HCT116 (cell line): Measurements from ENCODE around the gene MAPRE3. TPM values are rescaled to one million over a fixed set of nuclear protein-coding genes. Genes with fewer than 3 reads are reported as not detected.
A peak's percentile ranks its signal among the peaks of the same experiment; 100 is the strongest.

Source experiments
- ATAC-seq: fragments of 200-7000 bp; cut with Tn5 transposase; 2 replicates; pipeline ENCODE4 v1.9.1; 2020; ENCODE audit warnings: mild to moderate bottlenecking, moderate library complexity
- BruUV-seq: library from RNA; stranded (reverse); fragments of 400-500 nt; replicated peaks from 2 replicates; lab custom pipeline; 2021; lab: Mats Ljungman, UMichigan
- CTCF ChIA-PET: fragments of 300-600 bp; sonication (Branson Sonifier 250); formaldehyde crosslinking; loops from one replicate; lab custom pipeline; 2021; ENCODE audit warnings: antibody characterized with exemption; lab: Charles Lee
- POLR2A ChIA-PET: fragments of 300-600, 350-600 bp; sonication (Branson Sonifier 250); formaldehyde crosslinking; loops from one replicate; lab custom pipeline; 2021; ENCODE audit warnings: antibody characterized with exemption; lab: Charles Lee
- RAD21 ChIA-PET, 2 experiments: fragments of 300-600 bp; sonication (Branson Sonifier 250); formaldehyde crosslinking; loops; one replicate each; lab custom pipeline; 2023; ENCODE audit warnings: low total read pairs in 2 of 2; ENCODE audit not compliant: uncharacterized antibody in 2 of 2, unreplicated experiment in 2 of 2, low non-redundant PET in 1 of 2; lab: Charles Lee
- DNase-seq: peaks from one replicate; pipeline ENCODE4 v3.0.0-alpha.2; 2010; ENCODE audit warnings: low read depth, low spot score
- H2AFZ ChIP-seq: fragments of 200-600 bp; shearing (Covaris generic), sonication (generic); 2 replicates; pipeline ENCODE4 v1.6.1; 2017; ENCODE audit warnings: low read depth, mixed run types, mixed read lengths, antibody characterized with exemption, low read length; ENCODE audit not compliant: poor library complexity, severe bottlenecking
- H3K27ac ChIP-seq: 2 replicates; pipeline ENCODE4 v1.5.1; 2012; ENCODE audit warnings: low read depth, low read length
- H3K27me3 ChIP-seq: fragments of 200-600 bp; sonication (generic); 2 replicates; pipeline ENCODE4 v1.6.1; 2016; ENCODE audit warnings: mixed run types, low read length, mixed read lengths; ENCODE audit not compliant: insufficient read depth
- H3K36me3 ChIP-seq, 2 experiments: fragments of 200-500 bp in 1 of 2; fragments of 200-600 bp in 1 of 2; sonication (Bioruptor generic) in 1 of 2; sonication (generic) in 1 of 2; 2 replicates each; pipeline versions ENCODE4 v1.5.1 to v1.6.1; 2014 to 2016; ENCODE audit warnings: low read length in 2 of 2, inconsistent platforms in 1 of 2, mixed read lengths in 1 of 2, mixed run types in 1 of 2; ENCODE audit not compliant: insufficient read depth in 2 of 2, control insufficient read depth in 1 of 2
- H3K4me1 ChIP-seq, 2 experiments: fragments of 200-600 bp in 1 of 2; sonication (generic) in 1 of 2; 2 replicates each; pipeline versions ENCODE4 v1.5.1 to v1.6.1; 2012 to 2017; ENCODE audit warnings: low read length in 2 of 2, inconsistent platforms in 1 of 2, mild to moderate bottlenecking in 1 of 2, mixed read lengths in 1 of 2, mixed run types in 1 of 2, moderate library complexity in 1 of 2; ENCODE audit not compliant: insufficient read depth in 2 of 2, control insufficient read depth in 1 of 2
- H3K4me2 ChIP-seq: fragments of 200-600 bp; sonication (generic); 2 replicates; pipeline ENCODE4 v1.6.1; 2017; ENCODE audit warnings: mixed run types, low read length, mixed read lengths
- H3K4me3 ChIP-seq, 2 experiments: fragments of 200-600 bp in 1 of 2; sonication (generic) in 1 of 2; replicated peaks in 1 of 2; 2 replicates each; pipeline ENCODE4 v1.5.1; 2011 to 2016; ENCODE audit warnings: low read length in 2 of 2, control low read depth in 1 of 2, low read depth in 1 of 2, mild to moderate bottlenecking in 1 of 2, mixed read lengths in 1 of 2, mixed run types in 1 of 2
- H3K79me2 ChIP-seq: fragments of 200-600 bp; sonication (generic); 2 replicates; pipeline ENCODE4 v1.6.1; 2017; ENCODE audit warnings: mild to moderate bottlenecking, mixed run types, low read length, moderate library complexity, mixed read lengths; ENCODE audit not compliant: insufficient read depth
- H3K9ac ChIP-seq: fragments of 200-600 bp; sonication (generic); 2 replicates; pipeline ENCODE4 v1.6.1; 2016; ENCODE audit warnings: low read length, mixed read lengths
- H3K9me2 ChIP-seq: fragments of 200-600 bp; sonication (generic), shearing (Covaris generic); 2 replicates; pipeline ENCODE4 v1.6.1; 2017; ENCODE audit warnings: mixed run types, mild to moderate bottlenecking, moderate library complexity; ENCODE audit not compliant: insufficient read depth
- H3K9me3 ChIP-seq, 2 experiments: fragments of 200-500 bp in 1 of 2; fragments of 200-600 bp in 1 of 2; sonication (Bioruptor generic) in 1 of 2; sonication (generic) in 1 of 2; 2 replicates each; pipeline ENCODE4 v1.6.1; 2014 to 2017; ENCODE audit warnings: low read length in 2 of 2, mixed read lengths in 2 of 2, inconsistent platforms in 1 of 2, low read depth in 1 of 2, mild to moderate bottlenecking in 1 of 2, mixed run types in 1 of 2, moderate library complexity in 1 of 2; ENCODE audit not compliant: control insufficient read depth in 1 of 2, insufficient read depth in 1 of 2
- H4K20me1 ChIP-seq: fragments of 200-600 bp; sonication (generic), shearing (Covaris generic); 2 replicates; pipeline ENCODE4 v1.6.1; 2017; ENCODE audit warnings: mixed run types, mild to moderate bottlenecking, moderate library complexity; ENCODE audit not compliant: insufficient read depth
- CBX3 ChIP-seq: IDR thresholded peaks from 2 replicates; pipeline ENCODE4 v1.6.1; 2012; ENCODE audit warnings: low read depth
- CEBPB ChIP-seq: IDR thresholded peaks from 2 replicates; pipeline ENCODE4 v1.6.1; 2012; ENCODE audit warnings: low read depth
- CTCF ChIP-seq, 3 experiments: fragments of 200-600 bp in 1 of 3; sonication (generic) in 1 of 3; IDR thresholded peaks in 2 of 3; conservative IDR thresholded peaks in 1 of 3; 2 replicates each; pipeline ENCODE4 v1.5.1; 2012 to 2017; ENCODE audit warnings: low read depth in 2 of 3, low read length in 2 of 3, antibody characterized with exemption in 1 of 3, borderline replicate concordance in 1 of 3, control low read depth in 1 of 3, mild to moderate bottlenecking in 1 of 3, mixed read lengths in 1 of 3, mixed run types in 1 of 3, moderate library complexity in 1 of 3; ENCODE audit not compliant: insufficient read depth in 1 of 3
- EGR1 ChIP-seq: IDR thresholded peaks from 2 replicates; pipeline ENCODE4 v1.6.1; 2012; ENCODE audit warnings: low read depth
- EZH2phosphoT487 ChIP-seq: fragments of 200-600 bp; IDR thresholded peaks from 2 replicates; pipeline ENCODE4 v1.6.1; 2018; ENCODE audit warnings: antibody characterized with exemption, borderline replicate concordance
- FOSL1 ChIP-seq: IDR thresholded peaks from 2 replicates; pipeline ENCODE4 v1.6.1; 2012; ENCODE audit warnings: low read depth
- JUND ChIP-seq: IDR thresholded peaks from 2 replicates; pipeline ENCODE4 v1.6.1; 2012
- MAX ChIP-seq: IDR thresholded peaks from 2 replicates; pipeline ENCODE4 v1.6.1; 2012
- POLR2A ChIP-seq: IDR thresholded peaks from 2 replicates; pipeline ENCODE4 v1.7.0; 2011; ENCODE audit warnings: borderline replicate concordance; ENCODE audit not compliant: insufficient read depth, insufficient read length; ENCODE audit errors: extremely low read depth
- RAD21 ChIP-seq: IDR thresholded peaks from 2 replicates; pipeline ENCODE4 v1.6.1; 2012; ENCODE audit warnings: low read depth, mild to moderate bottlenecking
- REST ChIP-seq: IDR thresholded peaks from 2 replicates; pipeline ENCODE4 v1.6.1; 2012; ENCODE audit warnings: low read depth
- SIN3A ChIP-seq: IDR thresholded peaks from 2 replicates; pipeline ENCODE4 v1.6.1; 2012; ENCODE audit warnings: low read depth
- TCF7L2 ChIP-seq: IDR thresholded peaks from 2 replicates; pipeline ENCODE4 v1.7.0; 2011; ENCODE audit warnings: borderline replicate concordance, inconsistent platforms; ENCODE audit not compliant: insufficient read depth, insufficient read length; ENCODE audit errors: extremely low read depth
- ZBTB33 ChIP-seq: IDR thresholded peaks from 2 replicates; pipeline ENCODE4 v1.6.1; 2011; ENCODE audit warnings: mild to moderate bottlenecking, low read length, moderate library complexity; ENCODE audit not compliant: insufficient replicate concordance; ENCODE audit errors: extremely low read depth
- ZFX ChIP-seq: fragments of 450-650 bp; IDR thresholded peaks from 2 replicates; pipeline ENCODE4 v1.6.1; 2017
- ZNF274 ChIP-seq: fragments of 200-500 bp; sonication (Bioruptor generic); IDR thresholded peaks from 2 replicates; pipeline ENCODE4 v1.6.1; 2014; ENCODE audit warnings: mild to moderate bottlenecking, low read depth, low read length, inconsistent platforms
- intact Hi-C: fragments of 100-400 bp; cut with micrococcal nuclease; formaldehyde crosslinking; loops from 2 replicates; pipeline ENCODE4 v1.10.0; 2022
- total RNA-seq: library from RNA; stranded (reverse); gene quantifications from one replicate; pipeline ENCODE4 v1.2.1, GENCODE V29; 2021; ENCODE audit not compliant: unreplicated experiment

MAPRE3 gene
- total RNA-seq, 1 experiment from 2014 or later: 12.1 TPM

- POLR2A ChIA-PET: no interaction called here
- Histone ChIP-seq H3K4me1 (peaks cover 10 to 29% of the 10 kb centered on the region in 2 experiments), H3K9me3 (no peaks in the 10 kb centered on the region), H3K36me3 (no peaks in the 10 kb centered on the region), H3K27ac (no peak overlapping the region), H3K79me2 (no peaks in the 10 kb centered on the region), H3K4me2 (peak overlapping the region; percentile 42)
- intact Hi-C loops: no loop called here
- TF ChIP-seq CBX3 (no peak), POLR2A (no peak), EGR1 (no peak), ZNF274 (no peak), SIN3A (no peak), ZFX (no peak), FOSL1 (no peak), REST (no peak), JUND (no peak), MAX (0 out of 2 replicates have a peak, but pooled peaks have one; percentile 25), TCF7L2 (no peak), CEBPB (no peak), CTCF (IDR thresholded peaks at IDR 0.05 in 2 of 3, conservative IDR thresholded peaks at IDR 0.05 in 1 of 3; ENCODE audit: borderline replicate concordance in 1 of 3, insufficient read depth in 1 of 3, low read depth in 2 of 3, low read length in 2 of 3) (peak in 2 of 3 experiments; percentile 53 to 55; a peak in 4 of 6 replicates), RAD21 (no peak), EZH2phosphoT487 (no peak), ZBTB33 (no peak)
- TF ChIP-seq, all 23 proteins: peak for 2
- CTCF ChIA-PET: interaction anchor here (0.5 to 1.6 kb wide), 7 partner anchors 12 to 136 kb away, joined by 3 to 15 read pairs (median 4); no protein-coding TSS in a partner anchor
- RAD21 ChIA-PET: no interaction called here
- BruUV-seq: no TSS peak
- Histone ChIP-seq H4K20me1 (no peaks in the 10 kb centered on the region), H2AFZ (no peak overlapping the region), H3K4me3 (no peak overlapping the region), H3K9ac (no peak overlapping the region), H3K27me3 (no peaks in the 10 kb centered on the region), H3K9me2 (no peaks in the 10 kb centered on the region)
- DNase-seq: peak; percentile 36
- ATAC-seq: peak; percentile 94
These were observed 11.8 kb downstream of the MAPRE3 start for GRCh38 chr2:26982102-26982742.
